CD14-positive monocyte (primary cell): Measurements from ENCODE around the gene EBLN1. TPM values are rescaled to one million over a fixed set of nuclear protein-coding genes. Genes with fewer than 3 reads are reported as not detected.

Experiments used
- DNase-seq, 3 donors: peaks; one replicate each; pipeline ENCODE4 v3.0.0-alpha.2; 2011 to 2022
- H2AFZ ChIP-seq: 2 replicates; pipeline ENCODE4 v1.6.0; 2012; ENCODE audit warnings: mild to moderate bottlenecking, low read depth, low read length, inconsistent platforms; ENCODE audit not compliant: insufficient read depth, poor library complexity, severe bottlenecking
- H3K27ac ChIP-seq, 2 donors: 1 replicate in 1 of 2; 2 replicates in 1 of 2; pipeline ENCODE4 v1.5.1; 2012 to 2013; ENCODE audit warnings: low read length in 2 of 2, control low read depth in 1 of 2, inconsistent platforms in 1 of 2, low read depth in 1 of 2, mild to moderate bottlenecking in 1 of 2
- H3K27me3 ChIP-seq, 2 donors: one replicate each; pipeline versions ENCODE4 v1.6.0 to v1.6.1; 2011 to 2013; ENCODE audit warnings: low read length in 2 of 2; ENCODE audit not compliant: control insufficient read depth in 2 of 2, insufficient read depth in 2 of 2
- H3K36me3 ChIP-seq, 2 donors: replicated peaks in 1 of 2; 1 replicate in 1 of 2; 2 replicates in 1 of 2; pipeline versions ENCODE4 v1.5.1 to v1.6.1; 2012 to 2013; ENCODE audit warnings: low read length in 2 of 2, control low read depth in 1 of 2, inconsistent platforms in 1 of 2, mild to moderate bottlenecking in 1 of 2; ENCODE audit not compliant: insufficient read depth in 2 of 2, control insufficient read depth in 1 of 2
- H3K4me1 ChIP-seq, 2 donors: 1 replicate in 1 of 2; 2 replicates in 1 of 2; pipeline versions ENCODE4 v1.5.1 to v1.6.1; 2012 to 2013; ENCODE audit warnings: low read length in 2 of 2, control low read depth in 1 of 2, inconsistent platforms in 1 of 2, mild to moderate bottlenecking in 1 of 2, moderate library complexity in 1 of 2; ENCODE audit not compliant: insufficient read depth in 2 of 2, control insufficient read depth in 1 of 2
- H3K4me2 ChIP-seq: replicated peaks from 2 replicates; pipeline ENCODE3; 2012; ENCODE audit warnings: low read length, moderate library complexity, mild to moderate bottlenecking; ENCODE audit not compliant: poor library complexity, severe bottlenecking; ENCODE audit errors: extremely low read depth
- H3K4me3 ChIP-seq, 3 experiments: fragments of 200-600 bp in 1 of 3; sonication (generic) in 1 of 3; replicated peaks in 1 of 3; 1 replicate in 2 of 3; 2 replicates in 1 of 3; pipeline ENCODE4 v1.5.1; 2011 to 2013; ENCODE audit warnings: low read length in 3 of 3, mild to moderate bottlenecking in 3 of 3, control low read depth in 2 of 3, low read depth in 2 of 3, inconsistent platforms in 1 of 3, moderate library complexity in 1 of 3
- H3K79me2 ChIP-seq: 2 replicates; pipeline ENCODE4 v1.6.0; 2012; ENCODE audit warnings: mild to moderate bottlenecking, control low read depth, inconsistent platforms, low read length, moderate library complexity; ENCODE audit not compliant: insufficient read depth
- H3K9ac ChIP-seq: 2 replicates; pipeline ENCODE4 v1.6.0; 2017; ENCODE audit warnings: low read length, mild to moderate bottlenecking; ENCODE audit not compliant: insufficient read depth, poor library complexity, severe bottlenecking
- H3K9me3 ChIP-seq, 2 donors: replicated peaks in 1 of 2; 1 replicate in 1 of 2; 2 replicates in 1 of 2; pipeline versions ENCODE4 v1.5.1 to v1.6.1; 2012 to 2013; ENCODE audit warnings: low read length in 2 of 2, control low read depth in 1 of 2; ENCODE audit not compliant: control insufficient read depth in 1 of 2, insufficient read depth in 1 of 2
- H4K20me1 ChIP-seq: 2 replicates; pipeline ENCODE4 v1.6.0; 2012; ENCODE audit warnings: mild to moderate bottlenecking, low read length, control low read depth, moderate library complexity; ENCODE audit not compliant: insufficient read depth
- H3K27ac Mint-ChIP-seq, 7 donors: one replicate each; pipeline ENCODE4 v1.8.0; 2020; ENCODE audit warnings: mild to moderate bottlenecking in 7 of 7, mixed read lengths in 7 of 7, moderate library complexity in 6 of 7, inconsistent platforms in 2 of 7
- H3K27me3 Mint-ChIP-seq, 3 donors: one replicate each; pipeline ENCODE4 v1.8.0; 2021 to 2022; ENCODE audit warnings: low read depth in 3 of 3, mild to moderate bottlenecking in 3 of 3, mixed read lengths in 3 of 3, moderate library complexity in 3 of 3, inconsistent platforms in 1 of 3
- H3K36me3 Mint-ChIP-seq, 2 donors: one replicate each; pipeline ENCODE4 v1.8.0; 2020; ENCODE audit warnings: mixed read lengths in 2 of 2, inconsistent platforms in 1 of 2, mild to moderate bottlenecking in 1 of 2
- H3K4me1 Mint-ChIP-seq: one replicate; pipeline ENCODE4 v1.8.0; 2020; ENCODE audit warnings: mild to moderate bottlenecking, mixed read lengths
- H3K4me3 Mint-ChIP-seq, 2 donors: one replicate each; pipeline ENCODE4 v1.8.0; 2020; ENCODE audit warnings: mild to moderate bottlenecking in 2 of 2, mixed read lengths in 2 of 2, moderate library complexity in 1 of 2
- H3K9me3 Mint-ChIP-seq, 7 donors: one replicate each; pipeline ENCODE4 v1.8.0; 2020 to 2022; ENCODE audit warnings: mixed read lengths in 7 of 7, mild to moderate bottlenecking in 6 of 7, moderate library complexity in 6 of 7, inconsistent platforms in 2 of 7
- CTCF ChIP-seq: fragments of 200-600 bp; IDR thresholded peaks from one replicate; pipeline ENCODE4 v1.8.0; 2022; ENCODE audit warnings: antibody characterized with exemption, mild to moderate bottlenecking
- WGBS: methylation state at CpG from one replicate; pipeline ENCODE4 v1.1.5; 2013; ENCODE audit warnings: missing lambda C conversion rate; ENCODE audit not compliant: insufficient coverage; 5-methylcytosine and 5-hydroxymethylcytosine counted together
- intact Hi-C, 2 donors: fragments of 100-400 bp; cut with micrococcal nuclease; formaldehyde crosslinking; loops; one replicate each; pipeline versions ENCODE4 v1.15.0 to v1.15.1; 2023
- polyA plus RNA-seq, 3 donors: library from polyadenylated mRNA; depleted of rRNA in 1 of 3; unstranded in 2 of 3; stranded (reverse) in 1 of 3; fragments of 300-500 nt in 2 of 3; fragments of >200 nt in 1 of 3; fragmentation: Illumina TruSeq in 2 of 3; gene quantifications; 1 replicate in 2 of 3; 2 replicates in 1 of 3; pipeline ENCODE4 v1.2.3, GENCODE V29; 2012 to 2021

EBLN1 gene
- polyA plus RNA-seq, 3 donors, result not detected

GRCh38 chr10:22230158-22230833 lies 12.5 kb upstream of the EBLN1 start:
- peak; percentile 27 to 43 (median 41) for DNase-seq
- intact Hi-C loops, result loop anchor here in 1 of 2 donors (5.0 kb wide), 1 partner anchor 87 kb away; the partner anchor contains the start of gene COMMD3
- Histone ChIP-seq H3K4me3 (peak overlapping the region; percentile 81), H3K9ac (no peak overlapping the region), H3K4me2 (peak overlapping the region; percentile 86), H2AFZ (peak overlapping the region; percentile 83), H3K79me2 (no peaks in the 10 kb centered on the region), H3K36me3 (no peaks in the 10 kb centered on the region), H3K27ac (no peak overlapping the region), H3K27me3 (peaks cover 2% of the 10 kb centered on the region in 2 donors), H4K20me1 (no peaks in the 10 kb centered on the region), H3K4me1 (peaks cover 16 to 22% of the 10 kb centered on the region in 2 donors), H3K9me3 (no peaks in the 10 kb centered on the region)
- Mint-ChIP-seq H3K4me3 (peak overlapping the region; percentile 87 to 90), H3K9me3 (no peaks in the 10 kb centered on the region), H3K27me3 (peaks cover 4 to 11% (median 8%) of the 10 kb centered on the region in 3 donors), H3K4me1 (peaks cover 22% of the 10 kb centered on the region), H3K36me3 (no peaks in the 10 kb centered on the region), H3K27ac (peak overlapping the region in 4 of 7 donors; percentile 6 to 47 (median 29))
- TF ChIP-seq CTCF, result no peak
- whole genome bisulfite sequencing, result 0% methylated on average over 9 of the region's 20 CpGs

- Mint-ChIP-seq H3K27ac (peak overlapping the region in 2 of 7 donors; percentile 86 to 89), H3K27me3 (peaks cover 4 to 10% (median 8%) of the 10 kb centered on the region in 3 donors), H3K36me3 (no peaks in the 10 kb centered on the region), H3K9me3 (no peaks in the 10 kb centered on the region), H3K4me3 (peak overlapping the region; percentile 87 to 90), H3K4me1 (peaks cover 22% of the 10 kb centered on the region)
- intact Hi-C loops, result loop anchor here (2.0 to 10.0 kb wide), 5 partner anchors 23 to 695 kb away; partner anchors contain the start of genes BMI1 (in 1 of the 2), COMMD3 (in 1 of the 2) and MLLT10 (in 1 of the 2)
- Histone ChIP-seq H3K4me3 (peak overlapping the region; percentile 81), H3K27me3 (peaks cover 0 to 2% of the 10 kb centered on the region in 2 donors), H3K9ac (peak overlapping the region; percentile 83), H3K4me1 (peaks cover 16 to 22% of the 10 kb centered on the region in 2 donors), H3K36me3 (no peaks in the 10 kb centered on the region), H4K20me1 (no peaks in the 10 kb centered on the region), H3K4me2 (peak overlapping the region; percentile 86), H2AFZ (peak overlapping the region; percentile 83), H3K27ac (no peak overlapping the region), H3K9me3 (no peaks in the 10 kb centered on the region), H3K79me2 (no peaks in the 10 kb centered on the region)
- WGBS, result no CpG with 5 or more reads among the region's 6 CpGs
- no peak for DNase-seq
- no peak for TF ChIP-seq CTCF
Measured at GRCh38 chr10:22229802-22230157, 12.0 kb upstream of the EBLN1 start.
